HTERT RPE-1 (cell line): Measurements from ENCODE around the gene DCP1A.
"Not testable (repeated sequence)": the region's sequence is repeated elsewhere in the genome, so short reads cannot be mapped to it uniquely, and the experiment has no call there.

Experiments
- in situ Hi-C: fragments of 300-500 bp; cut with MboI; formaldehyde crosslinking; loops from 4 replicates; pipeline ENCODE4 v1.14.3; 2020; ENCODE audit warnings: low sequenced_read_pairs

DCP1A gene

GRCh38 chr3:53269193-53269592 lies 78.2 kb downstream of the DCP1A start:
- in situ Hi-C loops: not testable (repeated sequence)

GRCh38 chr3:53267766-53268165 lies 79.6 kb downstream of the DCP1A start:
- in situ Hi-C loops: no loop called here

DNA sequence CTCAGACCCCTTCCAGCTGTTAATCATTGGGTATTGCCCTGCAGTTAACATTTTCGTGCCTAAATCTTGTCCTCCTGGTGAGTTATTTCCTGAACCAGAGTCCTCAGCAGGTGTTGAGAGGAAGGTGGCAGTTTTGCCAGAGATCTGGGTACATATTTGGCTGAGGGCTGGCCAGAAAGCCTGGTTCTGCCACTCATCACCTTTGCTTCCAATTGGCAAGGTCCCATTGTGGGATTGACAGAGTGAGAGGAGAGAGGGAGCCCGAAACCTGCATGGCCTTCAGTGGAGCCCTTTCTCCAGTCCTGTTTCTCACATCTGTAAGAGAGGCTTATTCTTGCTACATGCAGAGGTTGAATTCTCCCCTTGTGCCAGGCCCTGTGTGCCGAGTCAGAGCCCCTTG lies 82.6 kb downstream of the DCP1A start:
- in situ Hi-C loops: no loop called here

DNA sequence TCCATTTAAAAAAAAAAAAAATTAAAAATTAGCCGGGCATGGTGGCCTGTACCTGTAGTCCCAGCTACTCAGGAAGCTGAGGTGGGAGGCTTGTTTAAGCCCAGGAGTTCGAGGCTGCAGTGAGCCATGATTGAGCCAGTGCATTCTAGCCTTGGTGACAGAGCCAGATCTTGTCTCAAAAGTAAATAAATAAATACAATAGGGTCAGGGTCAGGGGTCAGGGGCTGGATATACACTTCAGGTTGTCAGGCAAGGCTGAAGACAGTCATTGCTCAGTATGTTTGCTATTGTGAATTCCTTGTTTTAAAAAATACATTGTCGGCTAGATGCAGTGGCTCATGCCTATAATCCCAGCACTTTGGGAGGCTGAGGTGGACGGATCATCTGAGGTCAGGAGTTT lies 83.4 kb downstream of the DCP1A start:
- in situ Hi-C loops: no loop called here

DNA sequence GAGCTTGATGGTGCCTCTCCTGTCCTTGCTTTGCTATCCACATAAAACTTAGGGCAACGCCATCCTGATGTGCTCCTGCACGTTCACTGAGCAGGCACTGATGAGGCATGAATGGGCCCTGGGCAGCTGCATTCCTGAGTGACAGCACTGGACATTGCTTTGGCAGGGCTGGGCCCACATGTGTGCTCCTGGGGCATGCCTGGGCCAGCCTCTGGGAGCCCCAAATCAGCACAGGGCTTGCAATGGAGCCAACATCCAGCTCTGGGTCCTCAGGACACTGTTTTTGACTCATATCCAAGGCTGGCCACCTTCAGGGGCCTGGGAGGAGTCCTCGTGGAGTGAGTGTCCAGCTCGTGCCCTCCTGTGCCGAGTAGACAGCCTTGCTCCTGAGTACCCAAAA lies 85.6 kb downstream of the DCP1A start:
- in situ Hi-C loops: no loop called here

- in situ Hi-C loops: no loop called here
These were observed 87.0 kb downstream of the DCP1A start for GRCh38 chr3:53260286-53260785.

GRCh38 chr3:53259427-53260259 lies 87.7 kb downstream of the DCP1A start:
- in situ Hi-C loops: no loop called here

- in situ Hi-C loops: no loop called here
These were observed 88.5 kb downstream of the DCP1A start for GRCh38 chr3:53258600-53259426.

DNA sequence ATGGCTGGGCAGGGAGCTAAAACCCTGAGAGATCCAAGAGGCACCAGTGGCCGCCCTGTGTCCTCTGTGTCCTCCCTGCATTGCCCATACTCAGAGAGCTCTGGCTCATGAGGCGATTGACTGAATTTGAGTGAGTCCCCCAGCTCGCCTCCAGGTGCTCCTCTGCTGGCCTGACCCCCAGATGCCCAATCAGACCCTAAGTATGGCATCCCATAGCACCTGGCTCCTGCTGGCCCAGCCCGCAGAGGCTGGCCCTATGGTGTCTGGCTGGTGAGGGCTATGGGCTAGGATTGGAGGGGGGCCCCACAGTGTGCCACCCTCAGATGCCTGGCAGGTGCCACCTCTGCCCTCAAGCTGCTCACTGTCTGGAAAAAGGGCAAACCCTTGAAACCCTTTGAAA lies 89.9 kb downstream of the DCP1A start:
- in situ Hi-C loops: no loop called here

DNA sequence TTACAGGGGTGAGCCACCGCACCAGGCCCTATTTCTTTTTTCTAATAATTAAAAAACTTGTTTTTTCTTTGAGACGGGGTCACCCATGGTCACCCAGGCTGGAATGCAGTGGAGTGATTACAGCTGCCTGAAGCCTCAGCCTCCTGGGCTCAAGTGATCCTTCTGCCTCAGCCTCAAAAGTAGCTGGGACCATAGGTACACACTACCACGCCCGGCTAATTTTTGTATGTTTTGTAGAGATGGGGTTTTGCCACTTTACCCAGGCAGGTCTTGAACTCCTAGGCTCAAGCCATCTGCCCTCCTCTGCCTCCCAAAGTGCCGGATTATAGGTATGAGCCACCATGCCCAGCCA lies 90.7 kb downstream of the DCP1A start:
- in situ Hi-C loops: no loop called here

DNA sequence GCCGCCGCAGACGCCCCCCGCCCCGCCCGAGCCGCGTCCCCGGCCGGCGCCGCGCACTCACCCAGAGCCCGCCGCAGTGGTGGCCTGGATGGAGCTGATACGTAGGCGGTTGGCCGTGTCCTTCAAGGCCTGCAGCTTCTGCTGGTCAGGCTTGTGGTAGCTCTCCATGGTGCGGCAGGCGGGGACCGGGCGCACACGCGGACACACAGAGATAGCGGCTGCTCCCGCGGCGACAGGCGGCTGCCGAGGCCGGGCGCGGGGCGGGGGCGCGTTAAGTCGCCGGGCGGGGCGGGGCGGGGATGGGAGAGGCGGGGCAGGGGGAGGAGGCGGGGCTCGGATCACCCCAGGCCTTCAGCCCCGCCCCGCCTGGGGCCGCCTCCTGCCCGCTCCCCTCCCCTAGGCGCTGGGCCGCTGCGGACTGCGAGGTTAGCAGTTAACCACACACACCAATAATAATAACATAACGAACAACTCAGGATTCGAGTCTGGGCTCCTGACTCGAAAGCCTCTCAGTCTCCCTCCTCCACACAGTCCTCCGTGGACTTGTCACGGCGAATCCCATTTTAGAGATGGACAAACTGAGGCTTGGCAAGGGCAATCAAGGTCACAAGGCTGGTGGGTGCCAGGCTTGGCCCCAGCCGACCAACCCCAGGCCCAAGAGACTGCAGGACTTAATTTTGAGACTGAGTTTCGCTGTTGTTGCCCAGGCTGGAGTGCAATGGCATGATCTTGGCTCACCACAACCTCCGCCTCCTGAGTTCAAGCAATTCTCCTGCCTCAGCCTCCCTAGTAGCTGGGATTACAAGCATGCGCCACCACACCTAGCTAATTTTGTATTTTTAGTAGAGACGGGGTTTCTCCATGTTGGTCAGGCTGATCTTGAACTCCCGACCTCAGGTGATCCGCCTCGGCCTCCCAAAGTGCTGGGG lies 91.3 kb downstream of the DCP1A start, which contains the start of gene TKT:
TSS of gene TKT (minus strand) at position 248 of the 929 bp plus-strand sequence. CDS start at position 168, 80 bp downstream.
- in situ Hi-C loops: no loop called here

- in situ Hi-C loops: no loop called here
These were observed 91.9 kb downstream of the DCP1A start for GRCh38 chr3:53255423-53255774.

- in situ Hi-C loops: no loop called here
These were observed 92.6 kb downstream of the DCP1A start for GRCh38 chr3:53254509-53255422.

- in situ Hi-C loops: no loop called here
These were observed 93.4 kb downstream of the DCP1A start for GRCh38 chr3:53253707-53254508.

DNA sequence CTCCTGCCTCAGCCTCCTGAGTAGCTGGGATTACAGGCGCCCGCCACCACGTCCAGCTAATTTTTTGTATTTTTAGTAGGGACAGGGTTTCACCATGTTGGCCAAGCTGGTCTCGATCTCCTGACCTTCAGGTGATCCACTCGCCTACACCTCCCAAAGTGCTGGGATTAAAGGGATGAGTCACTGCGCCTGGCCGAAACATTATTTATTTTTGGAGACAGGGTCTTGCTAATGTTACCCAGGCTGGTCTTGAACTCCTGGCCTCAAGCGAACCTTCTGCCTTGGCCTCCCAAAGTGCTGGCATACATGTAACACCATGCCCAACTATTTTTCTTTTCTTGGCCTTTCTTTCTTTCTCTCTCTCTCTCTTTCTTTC lies 94.4 kb downstream of the DCP1A start:
- in situ Hi-C loops: not testable (repeated sequence)

GRCh38 chr3:53252096-53252946 lies 95.0 kb downstream of the DCP1A start:
- in situ Hi-C loops: no loop called here

DNA sequence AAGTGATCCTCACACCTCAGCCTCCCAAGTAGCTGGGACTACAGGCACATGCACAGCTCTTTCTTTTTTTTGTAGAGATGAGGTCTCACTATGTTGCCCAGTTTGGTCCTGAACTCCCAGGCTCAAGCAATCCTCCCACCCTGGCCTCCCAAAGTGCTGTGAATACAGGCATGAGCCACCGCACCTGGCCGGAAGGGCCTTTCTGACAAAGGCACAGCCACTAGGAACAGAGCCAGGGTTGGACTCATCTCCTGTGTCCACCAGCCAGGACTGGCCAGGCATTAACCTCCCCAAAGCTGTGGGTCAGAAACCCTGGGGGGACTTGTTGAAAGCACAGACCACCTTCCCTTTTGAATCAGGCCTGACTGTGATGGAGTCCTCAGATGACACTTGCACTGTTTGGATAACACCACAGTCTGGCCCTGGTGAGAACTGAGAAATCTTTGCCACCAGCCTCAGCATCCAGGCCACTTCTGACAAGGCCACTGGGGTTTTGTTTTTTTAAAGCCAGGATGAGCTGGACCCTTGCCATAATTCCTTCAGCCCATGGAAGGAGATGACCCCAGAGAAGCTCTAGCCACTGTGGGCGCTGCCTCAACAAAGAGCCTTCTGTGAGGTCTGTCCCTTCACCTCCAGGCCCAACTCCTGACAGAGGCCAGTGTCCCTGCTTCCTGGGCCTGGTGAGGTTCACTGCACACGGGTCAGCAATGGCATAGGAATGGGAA lies 96.3 kb downstream of the DCP1A start:
- in situ Hi-C loops: no loop called here
